GM21515 (cell line): ENCODE results near the gene SLCO2B1.

Experiments used
- ATAC-seq: cut with Tn5 transposase; IDR thresholded peaks from one replicate; pipeline ENCODE4 v1.9.1; 2021; ENCODE audit not compliant: unreplicated experiment

Gene SLCO2B1

GRCh38 chr11:75144716-75145014 is 6.2 kb upstream of the SLCO2B1 start:
- ATAC-seq: no peak

- ATAC-seq: no peak
Measured at GRCh38 chr11:75145196-75145971, 5.5 kb upstream of the SLCO2B1 start.

GRCh38 chr11:75145972-75146519 is 4.9 kb upstream of the SLCO2B1 start:
- ATAC-seq: no peak

GRCh38 chr11:75146711-75147110 is 4.2 kb upstream of the SLCO2B1 start:
- no peak for ATAC-seq

GRCh38 chr11:75147191-75147874 is 3.6 kb upstream of the SLCO2B1 start:
- no peak for ATAC-seq

- ATAC-seq: no peak
Measured at GRCh38 chr11:75147875-75148263, 3.0 kb upstream of the SLCO2B1 start.

GRCh38 chr11:75148436-75148983 is 2.4 kb upstream of the SLCO2B1 start:
- no peak for ATAC-seq

- ATAC-seq: no peak
Measured at GRCh38 chr11:75149766-75150465, 991 bp upstream of the SLCO2B1 start.

GRCh38 chr11:75151346-75152047 is 590 bp downstream of the SLCO2B1 start:
- ATAC-seq: no peak

GRCh38 chr11:75152090-75152489 is 1.2 kb downstream of the SLCO2B1 start:
- ATAC-seq: no peak

GRCh38 chr11:75152651-75153427 is 1.9 kb downstream of the SLCO2B1 start:
- ATAC-seq: no peak

- ATAC-seq: no peak
Measured at GRCh38 chr11:75154646-75155569, 4.0 kb downstream of the SLCO2B1 start.

- ATAC-seq: no peak
Measured at GRCh38 chr11:75155570-75156422, 4.9 kb downstream of the SLCO2B1 start.

- ATAC-seq: no peak
Measured at GRCh38 chr11:75158241-75158640, 7.3 kb downstream of the SLCO2B1 start.

- ATAC-seq: no peak
Measured at GRCh38 chr11:75158696-75159150, 7.8 kb downstream of the SLCO2B1 start.

- no peak for ATAC-seq
Measured at GRCh38 chr11:75159151-75159953, 8.4 kb downstream of the SLCO2B1 start.

- no peak for ATAC-seq
Measured at GRCh38 chr11:75160220-75160757, 9.4 kb downstream of the SLCO2B1 start.
